Transverse colon (tissue), 4 donors: ENCODE results near the gene CDRT4. TPM values are rescaled to one million over a fixed set of nuclear protein-coding genes. Genes with fewer than 3 reads are reported as not detected.

Source experiments
- DNase-seq: peaks from one replicate; pipeline ENCODE4 v3.0.0-alpha.2; 2019
- H3K27ac ChIP-seq, 4 donors: fragments of 200-600 bp; sonication (generic); 2 replicates each; pipeline ENCODE4 v1.5.1; 2016 to 2018; ENCODE audit warnings: inconsistent platforms in 4 of 4
- H3K27me3 ChIP-seq: fragments of 200-600 bp; sonication (generic); 2 replicates; pipeline ENCODE4 v1.5.1; 2017; ENCODE audit warnings: inconsistent platforms
- H3K36me3 ChIP-seq, 4 donors: fragments of 200-600 bp; sonication (generic); 2 replicates each; pipeline ENCODE4 v1.5.1; 2017 to 2019; ENCODE audit warnings: inconsistent platforms in 4 of 4
- H3K4me1 ChIP-seq, 4 donors: fragments of 200-600 bp; sonication (generic); 2 replicates each; pipeline ENCODE4 v1.5.1; 2017 to 2020; ENCODE audit warnings: inconsistent platforms in 4 of 4
- H3K4me3 ChIP-seq, 4 donors: fragments of 200-600 bp; sonication (generic); 1 replicate in 1 of 4; 2 replicates in 3 of 4; pipeline versions ENCODE4 v1.5.1 to v1.6.1; 2017 to 2019; ENCODE audit warnings: inconsistent platforms in 4 of 4
- H3K9me3 ChIP-seq, 2 donors: fragments of 200-600 bp; sonication (generic); 2 replicates each; pipeline ENCODE4 v1.5.1; 2017 to 2019; ENCODE audit warnings: inconsistent platforms in 2 of 2
- EP300 ChIP-seq: sonication (generic); formaldehyde crosslinking; IDR thresholded peaks from one replicate; pipeline ENCODE4 v1.6.1; 2017; ENCODE audit warnings: antibody characterized with exemption, low read depth
- POLR2A ChIP-seq: fragments of 450-650 bp; IDR thresholded peaks from one replicate; pipeline ENCODE4 v1.6.1; 2016; ENCODE audit warnings: antibody characterized with exemption, mild to moderate bottlenecking, moderate library complexity
- POLR2AphosphoS5 ChIP-seq, 3 donors: sonication (generic); formaldehyde crosslinking; IDR thresholded peaks; one replicate each; pipeline ENCODE4 v1.6.1; 2016; ENCODE audit warnings: antibody characterized with exemption in 3 of 3
- WGBS, 2 donors: methylation state at CpG; one replicate each; pipeline ENCODE4 v1.1.5; 2018; ENCODE audit warnings: low coverage in 1 of 2; 5-methylcytosine and 5-hydroxymethylcytosine counted together
- in situ Hi-C, 4 donors: fragments of 200-750 bp; cut with MboI; loops; one replicate each; pipeline versions ENCODE4 v1.15.0 to v1.15.1; 2017; ENCODE audit warnings: low sequenced_read_pairs in 3 of 4, low pct_ligation_motif_present in 1 of 4, low pct_unique_long_range_greater_than_20kb in 1 of 4
- intact Hi-C: fragments of 100-400 bp; cut with DNase I; formaldehyde crosslinking; loops from one replicate; pipeline ENCODE4 v1.15.1; 2023; ENCODE audit warnings: low total_unique reads
- total RNA-seq, 4 donors: library from RNA; depleted of rRNA; stranded (reverse); fragments of >200 nt; gene quantifications; one replicate each; pipeline ENCODE4 v1.1.0, GENCODE V29; 2016
- TF ChIP-seq, protein P1 (sequence below), 5 experiments: fragments of 200-600 bp in 3 of 5; fragments of 450-650 bp in 2 of 5; sonication (generic) in 3 of 5; IDR thresholded peaks; 1 replicate in 2 of 5; 2 replicates in 3 of 5; pipeline ENCODE4 v1.5.1; 2016 to 2017; ENCODE audit warnings: antibody characterized with exemption in 5 of 5, inconsistent platforms in 3 of 5, mild to moderate bottlenecking in 2 of 5, moderate library complexity in 1 of 5

The CDRT4 gene
- total RNA-seq, 4 donors from 2014 or later, result 2.2 to 93.5 (median 14.4) TPM

DNA sequence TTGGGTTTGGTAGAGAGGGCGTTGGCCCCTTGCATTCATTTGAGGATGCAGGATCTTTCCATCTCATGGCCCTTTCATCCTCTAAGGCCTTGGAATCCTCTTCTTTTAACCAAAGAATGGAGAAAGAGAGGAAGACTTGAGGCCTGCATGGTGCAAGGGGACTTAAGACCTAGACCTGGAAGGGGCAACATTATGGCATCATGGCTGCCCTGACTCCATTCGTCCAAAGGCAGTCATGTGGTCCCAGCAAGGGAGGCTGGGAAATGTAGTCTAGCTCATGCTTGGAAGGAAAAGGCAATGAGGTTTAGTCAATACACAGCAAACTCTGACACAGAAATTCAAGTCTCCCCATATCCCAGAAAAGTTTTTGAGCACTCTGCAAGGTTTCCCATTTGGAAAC is 30.7 kb upstream of the CDRT4 start:
- peaks cover 0 to 10% (median 2%) of the 10 kb centered on the region in 4 donors for H3K4me1 ChIP-seq
- H3K27me3 ChIP-seq, result no peaks in the 10 kb centered on the region
- TF ChIP-seq POLR2A (no peak), POLR2AphosphoS5 (IDR thresholded peaks at IDR 0.05) (no peak), EP300 (no peak)
- TF ChIP-seq, protein P1, sequence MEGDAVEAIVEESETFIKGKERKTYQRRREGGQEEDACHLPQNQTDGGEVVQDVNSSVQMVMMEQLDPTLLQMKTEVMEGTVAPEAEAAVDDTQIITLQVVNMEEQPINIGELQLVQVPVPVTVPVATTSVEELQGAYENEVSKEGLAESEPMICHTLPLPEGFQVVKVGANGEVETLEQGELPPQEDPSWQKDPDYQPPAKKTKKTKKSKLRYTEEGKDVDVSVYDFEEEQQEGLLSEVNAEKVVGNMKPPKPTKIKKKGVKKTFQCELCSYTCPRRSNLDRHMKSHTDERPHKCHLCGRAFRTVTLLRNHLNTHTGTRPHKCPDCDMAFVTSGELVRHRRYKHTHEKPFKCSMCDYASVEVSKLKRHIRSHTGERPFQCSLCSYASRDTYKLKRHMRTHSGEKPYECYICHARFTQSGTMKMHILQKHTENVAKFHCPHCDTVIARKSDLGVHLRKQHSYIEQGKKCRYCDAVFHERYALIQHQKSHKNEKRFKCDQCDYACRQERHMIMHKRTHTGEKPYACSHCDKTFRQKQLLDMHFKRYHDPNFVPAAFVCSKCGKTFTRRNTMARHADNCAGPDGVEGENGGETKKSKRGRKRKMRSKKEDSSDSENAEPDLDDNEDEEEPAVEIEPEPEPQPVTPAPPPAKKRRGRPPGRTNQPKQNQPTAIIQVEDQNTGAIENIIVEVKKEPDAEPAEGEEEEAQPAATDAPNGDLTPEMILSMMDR (IDR thresholded peaks at IDR 0.05), result no peak
- DNase-seq, result no peak
- no peak overlapping the region for H3K27ac ChIP-seq
- WGBS, 2 donors, result 80 to 100% methylated on average over 1 to 2 of the region's 2 CpGs
- in situ Hi-C loops (no loop called here), intact Hi-C loops (no loop called here)
- H3K36me3 ChIP-seq, result no peaks in the 10 kb centered on the region
- no peak overlapping the region for H3K4me3 ChIP-seq
- H3K9me3 ChIP-seq, result no peaks in the 10 kb centered on the region

DNA sequence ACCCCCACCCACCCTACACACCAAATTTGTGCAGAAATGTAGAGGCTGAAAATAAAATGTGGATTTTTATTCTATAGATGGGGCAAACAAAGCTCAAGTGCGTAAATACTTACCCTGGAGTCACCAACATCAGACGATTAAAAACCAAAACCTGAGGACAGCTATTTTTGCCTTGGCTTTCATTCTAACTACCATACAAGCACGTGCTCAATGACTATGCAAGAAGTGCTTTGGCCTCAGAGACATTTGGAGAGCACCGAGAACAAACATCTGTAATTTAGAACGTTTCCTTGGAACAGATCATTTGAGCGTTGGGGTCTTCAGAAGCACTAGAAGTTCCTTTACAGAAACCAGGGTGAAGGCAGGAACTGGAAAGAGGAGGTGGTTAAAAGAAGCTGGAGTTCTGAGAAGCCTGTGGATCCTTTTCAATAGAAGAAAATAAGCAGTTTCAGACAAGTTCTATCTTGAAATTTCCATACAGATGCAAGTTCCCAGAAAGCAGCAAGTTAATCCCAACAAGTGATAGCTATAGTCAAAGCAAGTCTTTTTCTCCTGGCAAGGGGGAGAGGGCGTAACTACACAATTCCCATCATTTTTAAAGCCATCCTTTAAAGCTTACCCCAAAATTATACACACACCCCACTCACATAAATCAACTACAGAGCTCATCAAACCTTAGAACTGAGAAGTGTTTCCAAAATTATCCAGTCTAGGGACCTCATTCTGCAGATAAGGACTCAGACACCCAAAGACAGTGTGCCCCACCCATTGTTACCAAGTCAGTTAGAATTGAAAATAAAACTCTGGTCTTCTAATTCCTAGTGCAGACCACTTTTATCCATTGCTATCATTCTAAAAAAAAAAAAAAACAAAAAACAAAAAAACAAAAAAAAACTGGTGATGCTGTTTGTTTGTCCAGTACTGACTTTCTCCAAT is 29.6 kb upstream of the CDRT4 start:
- intact Hi-C loops (no loop called here), in situ Hi-C loops (no loop called here)
- Histone ChIP-seq H3K4me1 (peaks cover 0 to 2% (median 0%) of the 10 kb centered on the region in 4 donors), H3K27me3 (no peaks in the 10 kb centered on the region), H3K36me3 (no peaks in the 10 kb centered on the region), H3K27ac (no peak overlapping the region), H3K4me3 (no peak overlapping the region), H3K9me3 (no peaks in the 10 kb centered on the region)
- DNase-seq, result no peak
- TF ChIP-seq POLR2AphosphoS5 (IDR thresholded peaks at IDR 0.05) (no peak), POLR2A (no peak), EP300 (no peak)
- TF ChIP-seq, protein P1 (IDR thresholded peaks at IDR 0.05), result no peak
- 78 to 82% methylated on average over 5 to 7 of the region's 7 CpGs for WGBS, 2 donors

DNA sequence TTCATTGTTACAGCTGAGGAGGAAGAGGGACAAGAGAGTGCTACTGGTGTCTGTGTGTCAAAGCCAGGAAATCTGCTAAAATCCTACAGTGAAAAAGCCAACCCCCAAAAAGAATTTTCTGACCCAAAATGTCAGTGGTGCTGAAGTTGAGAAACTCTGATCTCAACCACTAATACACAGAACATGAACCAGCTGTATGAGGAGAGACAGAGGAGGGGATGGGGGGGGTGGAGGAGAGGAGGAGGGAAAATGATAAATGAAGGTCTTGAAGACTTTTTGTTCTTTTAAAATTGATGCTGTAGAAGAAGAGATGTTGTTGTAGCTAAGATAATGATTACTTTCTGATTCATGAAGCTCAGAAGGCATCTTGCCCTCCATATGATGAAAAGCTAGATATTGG is 27.4 kb upstream of the CDRT4 start:
- DNase-seq, result no peak
- in situ Hi-C loops (no loop called here), intact Hi-C loops (no loop called here)
- no peak overlapping the region for H3K27ac ChIP-seq
- TF ChIP-seq EP300, result no peak
- TF ChIP-seq, protein P1 (IDR thresholded peaks at IDR 0.05), result no peak
- TF ChIP-seq POLR2AphosphoS5 (IDR thresholded peaks at IDR 0.05), result no peak
- no peak for TF ChIP-seq POLR2A
- peaks cover 0 to 10% (median 5%) of the 10 kb centered on the region in 4 donors for H3K4me1 ChIP-seq
- H3K27me3 ChIP-seq, result no peaks in the 10 kb centered on the region
- no peaks in the 10 kb centered on the region for H3K36me3 ChIP-seq
- H3K9me3 ChIP-seq, result no peaks in the 10 kb centered on the region
- H3K4me3 ChIP-seq, result no peak overlapping the region

DNA sequence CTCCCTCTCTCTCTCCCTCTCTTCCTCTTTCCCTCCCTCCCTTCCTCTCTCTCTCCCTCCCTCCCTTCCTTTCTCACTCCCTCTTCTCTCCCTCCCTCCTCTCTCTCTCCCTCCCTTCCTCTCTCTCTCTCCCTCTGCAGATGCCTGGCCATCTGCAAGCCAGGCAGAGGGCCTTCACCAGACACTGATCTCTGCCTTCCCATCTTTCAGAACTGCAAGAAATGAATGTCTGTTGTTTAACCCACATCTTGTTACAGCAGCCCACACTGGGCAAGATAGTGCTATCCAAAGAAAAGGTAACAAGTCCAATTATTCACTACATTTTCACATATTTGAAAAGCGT is 26.2 kb upstream of the CDRT4 start:
- no peak for TF ChIP-seq EP300
- TF ChIP-seq POLR2A, result no peak
- TF ChIP-seq, protein P1 (IDR thresholded peaks at IDR 0.05), result no peak
- TF ChIP-seq POLR2AphosphoS5 (IDR thresholded peaks at IDR 0.05), result no peak
- no peaks in the 10 kb centered on the region for H3K9me3 ChIP-seq
- in situ Hi-C loops (no loop called here), intact Hi-C loops (no loop called here)
- H3K27ac ChIP-seq, result no peak overlapping the region
- H3K27me3 ChIP-seq, result no peaks in the 10 kb centered on the region
- H3K4me1 ChIP-seq, result peaks cover 0 to 10% (median 5%) of the 10 kb centered on the region in 4 donors
- DNase-seq, result no peak
- H3K4me3 ChIP-seq, result no peak overlapping the region
- WGBS, 2 donors, result 0 to 4% methylated on average over 1 of the region's 1 CpG
- H3K36me3 ChIP-seq, result no peaks in the 10 kb centered on the region
